NCI-H2081 treated with DMSO at 0.1 percent for 48 hours (cell line): ENCODE results near the gene COL4A4.
"Not testable (repeated sequence)": the region's sequence is repeated elsewhere in the genome, so short reads cannot be mapped to it uniquely, and the experiment has no call there.

Experiments used
- DNase-seq: peaks from one replicate; lab custom pipeline; 2025; lab: John Stamatoyannopoulos, UW

COL4A4 gene

DNA sequence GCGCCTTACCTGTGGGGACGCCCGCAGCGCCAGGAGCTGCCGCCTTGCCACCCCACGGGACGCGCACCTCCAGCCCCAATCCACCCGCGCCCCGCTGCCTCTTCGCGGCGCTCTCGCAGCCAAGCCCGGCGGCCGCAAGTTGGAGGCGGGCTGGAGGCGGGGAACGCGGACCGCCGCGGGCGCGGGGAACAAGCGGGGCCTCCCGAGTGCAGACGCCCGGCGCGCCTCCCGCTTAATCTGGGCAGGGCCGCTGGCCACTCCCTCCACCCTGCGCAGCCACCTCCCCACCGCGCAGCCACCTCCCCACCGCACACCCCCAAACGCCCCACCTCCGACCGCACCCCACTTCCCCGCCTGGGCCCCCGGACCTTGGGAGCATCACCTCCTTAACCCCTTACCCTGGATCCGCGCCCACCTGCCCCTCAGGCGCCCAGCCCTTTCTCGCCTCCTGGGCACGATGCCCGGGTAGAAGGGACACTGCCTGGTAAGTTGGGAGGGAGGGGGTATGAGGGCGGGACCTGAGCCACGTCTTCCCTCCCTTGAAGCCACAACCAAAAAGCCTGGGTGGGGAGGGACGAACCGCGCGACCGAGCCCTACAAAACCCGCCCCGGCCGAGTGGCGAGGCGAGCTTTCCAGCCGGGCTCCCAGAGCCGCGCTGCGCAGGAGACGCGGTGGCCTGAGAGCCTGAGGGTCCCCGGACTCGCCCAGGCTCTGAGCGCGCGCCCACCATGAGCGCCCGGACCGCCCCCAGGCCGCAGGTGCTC, at the start of gene COL4A4, which contains the start of gene COL4A3:
Gene COL4A4, minus strand, starts transcription at position 208 of the 765 bp plus-strand sequence. CDS start 16,722 bp downstream, outside the sequence.
Gene COL4A3, plus strand, starts transcription at position 627 of the 765 bp plus-strand sequence. Its CDS starts 103 bp downstream, at position 730.
- no peak for DNase-seq

DNA sequence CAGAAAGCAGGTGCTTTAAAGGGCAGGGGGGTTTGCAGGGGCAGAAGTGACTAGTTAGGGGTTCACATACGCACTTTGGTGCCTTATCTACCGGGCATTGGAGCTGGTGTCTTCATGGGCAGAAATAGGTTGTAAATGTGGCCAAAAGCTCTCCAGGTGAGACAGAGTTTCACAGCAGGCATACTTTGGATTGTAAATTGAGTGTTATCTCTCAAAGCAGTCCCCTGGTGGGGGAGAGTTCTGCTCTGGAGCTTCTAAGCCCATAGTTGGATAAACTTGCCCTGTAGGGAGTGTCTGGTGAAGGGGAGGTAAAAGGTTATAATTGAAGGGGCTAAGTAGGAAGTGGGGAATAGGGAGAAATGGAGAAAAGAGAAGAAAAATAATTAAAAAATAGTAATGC, 43.6 kb upstream of the COL4A4 start:
- no peak for DNase-seq

DNA sequence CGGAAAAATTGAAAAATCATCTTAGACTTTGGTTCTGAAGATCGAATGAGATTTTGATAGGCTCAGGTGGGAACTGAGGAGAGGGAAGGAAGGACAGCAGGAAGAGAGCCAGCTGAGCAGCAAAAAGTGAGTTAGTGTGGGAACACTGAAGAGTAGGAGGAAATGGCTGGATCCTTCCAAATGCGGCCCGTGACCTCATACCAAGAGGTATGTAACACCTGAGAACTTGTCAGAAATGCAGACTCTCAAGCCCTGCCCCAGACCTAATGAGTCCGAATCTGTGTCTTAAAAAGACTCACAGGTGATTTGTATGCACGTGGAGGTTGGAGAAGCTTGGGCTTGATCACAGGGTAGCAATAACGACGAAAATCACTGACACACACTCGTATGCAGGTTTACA, 42.4 kb upstream of the COL4A4 start:
- no peak for DNase-seq

DNA sequence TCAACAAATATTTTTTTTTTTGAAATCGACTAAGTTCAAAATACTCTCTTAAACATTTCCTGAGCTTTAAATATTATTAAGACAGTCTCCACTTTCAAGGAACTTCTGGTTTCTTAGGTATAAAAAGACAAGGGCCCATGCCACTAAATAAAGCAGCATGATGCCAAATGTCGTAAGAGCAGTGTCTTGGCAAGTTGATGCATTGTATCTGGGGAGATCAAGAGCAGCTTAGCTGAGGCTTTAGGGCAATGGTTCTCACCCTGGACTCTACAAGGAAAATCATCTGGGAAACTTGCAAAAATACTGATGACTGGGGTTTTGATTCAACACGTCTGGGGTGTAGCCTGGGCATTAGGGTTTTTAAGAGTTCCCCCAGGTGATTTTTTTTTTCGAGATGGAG, 41.7 kb upstream of the COL4A4 start:
- DNase-seq, result no peak

DNA sequence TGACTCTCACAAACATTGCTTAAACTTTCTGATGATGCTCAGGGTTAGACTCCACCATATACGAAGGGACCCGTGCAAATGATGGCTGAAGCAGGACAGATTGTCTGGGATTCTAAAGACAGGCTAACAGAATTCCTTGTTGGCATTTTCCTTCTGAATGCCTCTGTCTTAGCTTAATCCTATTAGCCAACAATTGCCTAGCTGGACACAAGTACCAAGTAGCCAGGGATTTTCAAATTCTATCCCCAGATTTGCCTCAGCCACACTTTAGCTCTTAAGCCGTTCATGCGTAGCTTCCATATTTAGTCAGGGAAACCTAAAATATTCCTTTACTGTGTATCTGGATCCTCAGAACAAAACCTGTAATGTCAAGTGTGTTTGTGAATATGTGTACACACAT, 40.4 kb upstream of the COL4A4 start:
- no peak for DNase-seq

DNA sequence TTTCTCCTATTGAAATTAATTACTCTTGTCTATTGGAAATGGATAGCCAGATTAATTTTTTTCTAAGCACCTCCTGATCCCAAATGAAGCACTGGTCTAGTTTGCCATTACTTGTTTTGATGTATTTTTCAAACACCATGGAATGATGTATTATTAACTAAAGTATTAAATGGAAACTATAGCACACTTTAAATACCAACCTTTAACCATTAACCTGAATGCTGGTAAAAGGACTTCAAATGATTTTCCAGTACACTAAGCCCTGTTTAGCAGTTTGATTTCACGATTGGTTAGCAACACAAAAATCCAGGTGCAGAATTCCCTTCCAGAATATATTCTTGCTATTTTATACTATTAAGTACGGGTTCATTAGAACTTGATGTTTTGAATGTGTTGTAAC, 37.8 kb upstream of the COL4A4 start:
- DNase-seq, result no peak

DNA sequence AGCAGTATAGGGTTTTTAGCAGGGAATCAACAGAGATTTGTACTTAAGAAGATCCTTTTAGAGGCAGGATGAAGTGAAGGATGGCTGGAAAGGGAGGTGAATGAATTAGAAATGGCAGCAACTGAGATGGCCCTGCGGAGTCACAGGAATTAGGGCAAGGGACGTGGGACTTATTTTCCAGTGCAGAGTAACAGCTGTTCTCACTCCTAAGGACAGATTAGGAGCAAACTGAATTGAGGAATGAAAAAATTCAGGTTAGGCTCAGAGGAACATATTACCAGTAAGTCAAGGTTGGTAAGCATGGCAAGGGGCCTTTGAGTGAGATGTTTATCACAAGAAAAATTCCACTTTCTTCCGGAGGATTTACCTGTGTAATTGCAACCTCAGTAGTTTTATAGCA, 34.9 kb upstream of the COL4A4 start:
- no peak for DNase-seq

DNA sequence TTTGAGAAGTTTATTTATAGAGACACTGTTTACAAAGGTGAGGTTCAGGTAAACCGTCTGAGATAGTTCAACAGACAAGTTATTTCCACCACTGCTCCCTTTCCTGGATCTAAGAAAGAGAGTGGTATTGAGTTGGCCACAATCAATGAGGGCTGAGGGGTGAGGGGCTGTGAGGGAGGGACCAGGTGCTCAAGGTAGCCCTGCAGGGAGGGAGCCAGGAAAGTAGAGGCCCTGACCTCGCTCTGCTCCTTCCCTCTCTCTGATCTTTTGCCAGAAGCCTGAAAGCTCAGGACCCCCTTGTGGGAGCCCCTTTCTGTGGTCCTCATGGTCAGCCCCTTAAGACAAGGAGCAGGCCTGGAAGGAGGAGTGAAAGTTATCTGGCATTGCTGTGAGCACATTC, 30.2 kb upstream of the COL4A4 start:
- no peak for DNase-seq

DNA sequence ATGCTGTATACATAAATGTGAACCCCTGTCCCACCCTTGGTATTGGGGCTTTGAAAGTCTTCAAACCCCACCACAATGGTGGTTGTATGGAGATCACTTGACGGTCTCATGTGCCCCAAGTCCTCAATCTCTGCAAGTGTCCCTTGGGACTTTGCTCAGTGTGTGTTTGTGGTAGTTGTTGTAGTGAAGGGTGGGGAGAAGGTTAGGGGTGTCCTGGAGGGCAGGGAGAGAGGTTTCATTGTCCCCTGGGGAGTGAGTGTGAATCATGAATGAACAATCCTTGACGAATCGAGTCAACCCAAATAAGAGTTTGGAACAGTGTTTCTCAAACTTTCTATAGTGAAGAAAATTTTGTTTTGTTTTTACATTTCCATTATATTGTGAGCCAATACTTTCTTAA, 28.5 kb upstream of the COL4A4 start:
- no peak for DNase-seq

DNA sequence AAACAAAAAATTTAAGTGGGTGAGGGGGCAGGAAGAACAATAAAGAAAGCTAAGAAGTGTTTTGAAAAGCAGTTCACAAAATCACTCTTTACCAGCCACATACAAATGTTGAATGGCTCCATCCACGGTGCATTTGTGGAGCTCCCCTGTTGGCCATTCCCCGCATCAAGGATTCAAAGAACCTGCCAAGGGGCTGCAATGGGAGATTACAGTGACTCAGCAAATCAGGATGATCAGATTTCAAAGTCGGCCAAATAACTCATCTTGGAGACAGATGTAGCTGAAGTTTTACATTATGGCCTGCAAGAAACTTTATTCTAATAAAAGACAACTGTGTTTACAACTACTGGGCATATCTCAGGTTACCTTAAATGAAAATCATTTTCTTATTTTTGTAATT, 27.4 kb upstream of the COL4A4 start:
- DNase-seq, result no peak

DNA sequence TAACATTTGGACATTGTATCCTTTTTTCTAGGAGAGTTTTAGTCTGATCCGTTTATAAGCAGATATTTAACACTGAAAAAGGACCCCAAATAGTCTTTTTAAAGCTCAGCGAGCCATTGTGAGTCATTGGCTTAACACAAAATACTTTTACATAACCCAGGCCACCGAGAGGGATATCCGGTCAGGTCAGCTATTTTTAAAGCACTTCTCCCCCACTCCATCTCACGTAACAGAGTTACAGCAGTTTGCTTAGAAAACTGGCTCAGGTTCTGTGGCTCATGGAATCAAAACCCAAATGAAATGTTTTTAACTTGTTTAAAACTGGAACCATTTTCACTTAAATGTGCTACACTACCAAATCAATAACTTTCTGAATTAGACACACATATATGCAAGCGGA, 24.3 kb upstream of the COL4A4 start:
- no peak for DNase-seq

DNA sequence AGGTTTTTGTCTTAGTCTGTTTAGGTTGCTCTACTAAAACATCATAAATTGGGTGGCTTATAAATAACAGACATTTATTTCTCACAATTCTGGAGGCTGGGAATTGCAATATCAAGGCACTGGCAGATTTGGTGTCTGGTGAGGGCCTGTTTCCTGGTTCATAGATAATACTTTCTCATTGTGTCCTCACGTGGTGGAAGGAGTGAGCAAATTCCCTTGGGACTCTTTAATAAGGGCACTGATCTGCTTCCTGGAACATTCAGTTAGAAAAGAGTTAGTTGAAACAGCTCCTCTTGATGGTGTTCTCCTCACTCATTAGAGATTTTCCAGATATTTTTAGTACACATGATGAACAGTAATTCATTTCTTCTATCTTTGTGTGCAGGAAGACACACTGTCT, 22.7 kb upstream of the COL4A4 start:
- no peak for DNase-seq

DNA sequence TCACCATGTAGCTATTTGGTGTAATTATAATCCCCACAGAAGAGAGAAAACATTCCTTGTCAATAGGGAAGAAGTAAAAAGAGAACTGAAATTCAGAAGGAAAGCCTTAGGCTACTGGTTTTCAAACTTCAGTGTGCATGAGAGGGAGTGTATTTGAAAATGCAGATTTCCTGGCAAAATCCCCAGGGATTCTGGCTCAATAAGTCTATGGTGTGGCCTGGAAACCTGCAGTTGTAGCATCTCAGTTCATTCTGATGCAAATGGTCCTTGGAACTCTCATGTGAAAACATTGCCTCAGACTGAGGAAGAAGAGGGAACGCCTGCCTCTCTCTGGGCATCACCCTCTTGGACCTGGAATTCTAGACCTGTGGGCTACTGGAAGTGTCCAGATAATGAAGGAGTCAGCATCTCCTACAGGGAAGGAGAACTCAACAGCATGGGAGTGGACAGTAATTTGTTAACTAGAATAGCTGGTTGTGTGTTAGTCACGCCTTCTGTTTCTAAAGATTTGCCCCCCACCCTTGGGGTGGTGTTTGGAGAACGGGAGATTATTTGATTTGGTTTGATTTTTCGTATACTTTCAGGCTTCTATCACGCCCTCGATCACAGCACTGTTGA, 21.7 kb upstream of the COL4A4 start:
- DNase-seq, result no peak

DNA sequence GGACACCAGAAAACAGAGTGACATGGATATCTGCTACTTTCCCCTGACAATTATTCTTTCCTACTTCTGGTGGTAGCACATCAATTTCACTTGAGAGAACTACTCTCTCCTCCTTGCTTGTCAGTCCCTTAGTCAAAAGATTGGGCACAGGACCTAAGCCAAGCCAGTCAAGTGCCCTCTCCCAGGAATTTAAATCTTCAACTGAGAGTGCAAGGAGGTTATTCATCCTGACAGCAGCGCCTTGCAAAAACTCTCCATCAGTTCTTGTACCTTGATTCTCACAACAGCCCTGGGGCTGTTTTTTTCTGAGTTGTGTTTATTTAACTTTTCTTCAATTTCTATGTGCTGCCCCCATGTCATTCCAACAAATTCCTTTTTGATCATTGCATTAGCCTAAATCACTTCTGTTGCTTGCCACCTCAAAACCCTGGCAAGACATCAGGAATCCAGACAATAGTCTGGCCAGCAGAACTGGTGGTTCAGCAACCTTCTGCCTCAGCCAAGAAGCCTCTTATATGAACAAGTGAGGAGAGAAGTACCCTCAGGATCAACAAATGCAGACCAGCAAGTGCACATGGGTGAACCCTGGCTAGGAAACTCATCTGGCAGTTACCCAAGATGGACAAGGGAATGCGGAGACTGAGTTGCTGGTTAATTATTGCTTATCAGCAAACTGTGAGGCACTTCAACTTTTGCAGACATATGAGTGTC, 19.8 kb upstream of the COL4A4 start:
- no peak for DNase-seq

DNA sequence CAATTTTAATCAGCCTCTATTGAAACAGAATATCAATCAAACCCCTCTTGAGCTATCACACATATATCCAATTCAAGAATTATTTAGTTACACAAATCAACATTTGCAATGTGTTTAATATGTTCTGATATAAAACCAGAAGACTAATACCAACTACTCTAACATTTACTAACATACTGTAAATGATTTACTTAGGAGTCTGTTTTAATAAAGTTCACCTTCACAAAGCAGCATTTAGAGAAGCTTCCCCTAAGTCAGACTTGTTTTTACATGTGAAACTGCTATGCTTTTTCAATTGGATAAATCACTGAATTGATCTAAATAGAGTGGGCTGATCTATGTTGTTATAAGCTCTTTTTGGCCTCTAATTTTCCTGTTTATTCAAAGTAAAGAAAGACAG, 18.8 kb upstream of the COL4A4 start:
- DNase-seq, result no peak

DNA sequence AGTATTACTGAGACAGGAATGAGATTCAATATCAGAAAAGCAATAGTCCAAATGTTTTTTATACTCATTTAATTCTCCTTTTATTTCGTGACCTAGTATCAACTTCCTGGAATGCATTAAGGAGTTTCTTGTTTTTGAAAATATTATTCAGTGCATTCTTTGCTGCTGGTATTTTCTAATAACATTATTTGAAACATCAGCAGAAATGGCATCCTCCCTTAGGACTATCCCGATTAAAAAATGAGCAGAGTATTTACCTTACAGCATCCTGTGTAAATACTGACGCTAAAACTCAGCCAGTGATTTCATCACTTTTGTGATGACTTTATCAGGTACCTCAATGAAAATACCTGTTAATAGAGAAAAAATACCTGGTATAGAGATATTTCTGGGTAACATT, 16.8 kb upstream of the COL4A4 start:
- DNase-seq, result no peak

DNA sequence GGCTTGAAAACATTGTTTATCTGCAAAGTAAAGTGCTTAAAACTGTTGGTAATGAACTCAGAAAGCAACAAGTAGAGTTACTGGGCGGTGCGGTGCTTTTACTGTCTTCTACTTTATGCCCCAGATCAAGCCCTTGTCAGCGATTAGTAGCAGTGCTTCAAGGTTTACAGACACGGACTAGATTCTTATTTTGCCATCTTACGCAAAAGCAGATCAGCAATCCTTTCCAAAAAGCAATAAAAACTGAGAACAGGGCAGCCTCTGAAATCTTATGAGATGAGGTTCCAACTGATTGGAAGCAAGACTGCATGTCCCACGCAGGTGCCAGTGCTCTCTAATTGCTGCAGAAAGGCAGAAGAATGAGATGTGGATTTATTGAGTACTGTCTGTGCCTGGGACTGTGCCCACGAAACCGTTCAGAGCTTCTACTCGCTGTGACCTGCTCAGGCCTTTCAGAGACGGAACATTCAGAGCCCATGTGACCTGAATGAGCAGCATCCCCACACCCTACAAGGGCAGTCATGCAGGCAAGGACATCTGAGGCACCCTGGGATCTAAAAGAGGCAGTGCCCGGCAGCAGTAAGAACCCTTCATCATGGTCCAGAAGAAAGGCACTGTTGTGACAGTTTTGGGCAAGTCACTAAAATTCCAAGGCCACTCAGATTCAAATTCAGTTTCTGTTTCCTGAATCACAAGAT, 16.1 kb upstream of the COL4A4 start:
- DNase-seq, result no peak

DNA sequence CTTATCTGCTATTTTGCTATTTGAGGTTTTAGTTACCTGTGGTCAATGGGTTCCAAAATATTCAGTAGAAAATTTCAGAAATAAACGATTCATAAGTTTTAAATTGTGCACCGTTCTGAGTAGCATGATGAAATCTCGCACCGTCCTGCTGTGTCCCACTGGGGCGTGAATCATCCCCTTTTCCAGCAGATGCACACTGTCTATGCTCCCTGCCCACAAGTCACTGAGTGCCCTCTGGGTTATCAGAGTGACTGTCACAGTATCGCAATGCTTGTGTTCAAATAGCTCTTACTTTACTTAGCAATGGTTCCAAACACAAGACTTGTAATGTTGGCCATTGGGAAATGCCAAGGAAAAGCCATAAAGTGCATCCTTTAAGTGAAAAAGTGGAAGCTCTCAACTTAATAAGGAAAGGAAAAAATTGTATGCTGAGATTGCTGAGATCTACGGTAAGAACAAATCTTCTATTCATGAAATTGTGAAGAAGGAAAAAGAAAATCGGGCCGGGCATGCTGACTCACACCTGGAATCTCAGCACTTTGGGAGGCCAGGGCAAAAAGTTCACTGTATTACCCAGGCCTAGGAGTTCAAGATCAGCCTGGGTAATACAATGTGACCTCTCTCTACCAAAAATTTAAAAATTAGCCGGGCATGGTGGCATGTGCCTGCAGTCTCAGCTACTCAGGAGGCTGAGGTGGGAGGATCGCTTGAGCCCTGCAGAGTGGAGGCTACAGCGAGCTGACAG, 13.8 kb upstream of the COL4A4 start:
- DNase-seq, result no peak

DNA sequence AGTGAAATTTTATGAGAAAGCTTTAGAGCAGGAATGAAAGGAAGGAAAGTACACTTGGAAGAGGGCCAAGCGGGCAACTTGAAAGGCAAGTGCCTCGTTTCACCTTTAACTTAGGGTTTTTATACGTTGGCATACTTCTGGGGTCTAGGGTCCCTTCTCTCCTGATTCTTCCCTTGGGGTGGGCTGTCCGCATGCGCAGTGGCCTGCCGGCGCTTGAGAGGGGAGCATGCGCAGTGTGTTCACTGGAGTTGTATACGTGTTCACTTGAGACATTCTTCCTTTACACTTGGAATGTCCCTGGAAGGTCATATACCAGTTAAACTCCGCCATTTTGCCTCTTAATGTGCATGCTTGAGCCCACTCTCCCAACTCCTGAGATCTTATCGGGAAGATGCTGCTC, 7.8 kb upstream of the COL4A4 start:
- DNase-seq, result not testable (repeated sequence)

DNA sequence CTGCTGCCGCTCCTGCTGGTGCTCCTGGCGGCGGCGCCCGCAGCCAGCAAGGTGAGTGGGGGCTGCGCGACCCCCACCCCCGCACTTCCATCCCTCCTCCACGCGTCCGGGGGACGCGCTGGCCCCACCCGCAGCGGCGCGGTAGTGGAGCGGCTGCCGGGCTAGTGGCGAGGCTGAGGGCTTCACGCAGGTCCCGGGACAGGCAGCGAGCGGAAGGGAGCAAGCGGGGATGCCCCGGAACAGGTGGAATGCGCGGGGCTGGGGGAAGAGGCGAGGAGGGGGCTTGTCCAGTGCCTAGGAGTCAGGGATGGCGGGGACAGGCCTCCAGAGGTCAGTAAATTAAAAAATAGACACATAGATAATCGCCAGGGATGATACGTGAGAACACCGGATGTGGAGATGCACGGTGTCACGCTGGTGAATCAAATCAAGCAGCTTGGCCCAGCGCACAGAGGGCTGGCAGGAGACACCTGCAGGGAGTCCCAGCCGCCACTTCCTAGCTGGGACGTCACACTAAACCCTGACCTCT, 822 bp upstream of the COL4A4 start:
- DNase-seq, result no peak

DNA sequence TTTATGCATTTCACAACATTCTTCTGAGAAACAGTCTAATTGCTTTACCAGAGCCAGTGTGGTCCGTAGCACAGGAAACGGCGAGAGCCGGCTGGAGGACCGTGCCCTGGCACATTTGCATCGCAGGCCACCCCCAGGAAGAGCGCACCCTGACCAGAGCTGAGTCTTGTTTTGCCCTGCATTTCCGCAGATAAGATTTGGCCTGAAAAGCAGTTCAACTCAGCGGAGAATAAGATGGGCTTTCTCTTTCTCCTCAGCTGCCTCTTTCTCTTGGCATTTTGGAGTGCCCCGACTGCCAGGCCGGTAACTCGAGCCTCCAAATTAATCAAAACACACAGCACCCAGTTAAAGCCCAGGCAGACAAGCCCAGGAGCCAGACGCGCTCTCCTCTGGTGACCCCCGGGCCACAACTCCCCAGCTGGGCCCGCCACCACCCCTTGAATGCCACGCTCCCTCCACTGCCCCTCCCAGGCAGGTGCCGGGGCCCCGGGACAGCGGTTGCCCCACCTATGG, 464 bp downstream of the COL4A4 start:
- DNase-seq, result no peak
